Hindlimb muscle (tissue), 1 donor: ENCODE results near the gene AMPD1. TPM values are rescaled to one million over a fixed set of nuclear protein-coding genes. Genes with fewer than 3 reads are reported as not detected.
A peak's percentile ranks its signal among the peaks of the same experiment; 100 is the strongest.

Source experiments
- DNase-seq: peaks from one replicate; pipeline ENCODE4 v3.0.0-alpha.2; 2013
- polyA plus RNA-seq: library from polyadenylated mRNA; unstranded; fragments of 120-200 nt; gene quantifications from one replicate; pipeline ENCODE4 v1.2.1, GENCODE V29; 2013; ENCODE audit not compliant: insufficient read length

AMPD1 gene
- polyA plus RNA-seq = 142 TPM

GRCh38 chr1:114695430-114696058 is at the start of gene AMPD1:
Gene AMPD1, minus strand, starts transcription at chr1:114695546. Its CDS starts 75 bp downstream, at chr1:114695471.
- no peak for DNase-seq

GRCh38 chr1:114741963-114742746 is 46.8 kb upstream of the AMPD1 start:
- no peak for DNase-seq

- no peak for DNase-seq
These were observed 45.0 kb upstream of the AMPD1 start for GRCh38 chr1:114740331-114740730.

- no peak for DNase-seq
These were observed 42.0 kb upstream of the AMPD1 start for GRCh38 chr1:114737314-114737849.

DNA sequence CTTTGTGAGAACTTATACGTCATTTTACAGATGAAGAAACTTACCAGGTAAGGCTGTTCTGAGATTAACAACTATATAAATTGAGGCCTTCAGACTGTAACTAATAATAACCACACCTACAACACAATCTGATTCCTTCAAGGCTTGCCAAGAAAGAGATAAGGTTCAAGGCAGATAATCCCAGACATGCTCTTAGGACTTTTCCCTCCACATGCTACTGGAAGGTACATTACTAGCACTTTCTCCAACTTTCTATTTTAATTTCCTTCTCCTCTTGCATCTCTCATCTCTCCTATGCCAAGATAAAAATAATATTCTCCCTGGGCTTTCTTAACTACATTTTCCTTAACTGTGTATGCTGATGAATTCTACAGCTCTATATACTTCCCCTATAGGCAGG is 40.1 kb upstream of the AMPD1 start:
- DNase-seq = no peak

DNA sequence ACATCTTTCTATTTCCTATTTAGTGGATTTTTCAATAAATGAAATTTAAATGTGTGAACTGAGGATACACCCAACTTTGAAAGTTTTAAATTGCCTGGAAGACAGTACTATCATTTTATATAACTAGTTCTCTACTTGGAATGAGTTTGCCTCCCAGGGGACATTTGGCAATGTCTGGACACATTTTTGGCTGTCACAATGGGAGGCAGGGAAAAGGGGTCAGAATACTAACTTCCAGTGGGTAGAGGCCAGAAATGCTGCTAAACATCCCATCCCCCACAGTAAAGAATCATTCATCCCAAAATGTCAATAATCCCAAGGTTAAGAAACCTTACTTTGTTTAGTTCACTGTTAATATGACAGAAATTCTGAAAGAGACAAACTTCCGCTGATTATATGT is 34.4 kb upstream of the AMPD1 start:
- no peak for DNase-seq

DNA sequence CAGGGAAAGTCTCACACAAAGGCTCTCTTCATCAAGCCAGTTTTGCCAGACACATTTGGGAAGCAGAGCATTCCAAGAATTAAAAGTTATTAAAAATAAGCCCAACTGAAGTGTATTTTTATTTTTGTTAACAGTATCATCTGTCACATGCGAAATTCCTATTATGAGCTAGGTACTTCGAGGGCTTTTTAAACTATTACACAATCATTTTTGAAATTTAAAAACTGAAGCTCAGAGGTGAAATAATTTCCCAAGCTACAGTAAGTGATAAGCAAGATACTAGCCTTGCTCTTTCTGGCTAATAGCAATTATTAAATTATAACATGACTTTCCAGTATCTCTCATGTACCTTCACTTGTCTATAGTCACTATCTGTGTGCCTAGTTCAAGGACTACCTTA is 33.2 kb upstream of the AMPD1 start:
- DNase-seq = no peak

GRCh38 chr1:114725230-114725629 is 29.9 kb upstream of the AMPD1 start:
- DNase-seq = no peak

DNA sequence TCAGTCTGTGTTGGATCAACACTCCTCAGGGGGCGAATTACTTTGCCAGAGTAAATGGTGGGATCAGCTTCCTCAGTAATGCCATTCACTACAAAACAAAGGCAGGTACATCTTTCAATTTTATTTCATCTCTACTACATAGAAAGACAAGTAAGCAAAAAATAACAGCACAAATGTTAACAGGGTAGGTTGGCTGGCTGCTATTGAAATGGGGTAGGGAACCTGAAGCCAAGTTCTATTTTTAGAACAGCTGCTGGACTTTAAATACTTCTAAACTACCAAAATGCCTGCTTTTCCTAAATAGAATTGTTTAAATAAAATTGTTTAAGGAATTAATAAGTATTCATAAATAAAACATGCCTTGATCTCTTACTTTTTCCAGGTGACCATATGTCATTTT is 28.6 kb upstream of the AMPD1 start:
- no peak for DNase-seq

DNA sequence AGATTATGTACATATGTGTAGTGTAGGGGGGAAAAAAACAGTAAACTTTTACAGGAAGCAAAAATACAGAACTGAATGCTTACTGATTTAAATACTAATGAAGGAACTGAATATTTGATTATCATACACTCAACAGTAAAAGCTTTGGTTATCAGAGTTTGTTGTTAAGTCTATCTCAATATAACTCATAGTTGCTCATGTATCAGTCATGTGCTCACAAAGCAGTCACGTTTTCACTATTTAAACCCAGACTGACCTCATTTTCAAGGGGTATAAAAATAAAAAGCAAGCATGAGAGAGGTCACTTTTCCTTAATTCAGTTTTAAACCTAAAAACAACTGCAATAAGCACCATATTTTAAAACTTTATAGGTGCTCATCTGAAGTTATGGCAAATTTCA is 28.1 kb upstream of the AMPD1 start:
- DNase-seq = no peak

- DNase-seq = no peak
These were observed 25.1 kb upstream of the AMPD1 start for GRCh38 chr1:114720492-114720891.

DNA sequence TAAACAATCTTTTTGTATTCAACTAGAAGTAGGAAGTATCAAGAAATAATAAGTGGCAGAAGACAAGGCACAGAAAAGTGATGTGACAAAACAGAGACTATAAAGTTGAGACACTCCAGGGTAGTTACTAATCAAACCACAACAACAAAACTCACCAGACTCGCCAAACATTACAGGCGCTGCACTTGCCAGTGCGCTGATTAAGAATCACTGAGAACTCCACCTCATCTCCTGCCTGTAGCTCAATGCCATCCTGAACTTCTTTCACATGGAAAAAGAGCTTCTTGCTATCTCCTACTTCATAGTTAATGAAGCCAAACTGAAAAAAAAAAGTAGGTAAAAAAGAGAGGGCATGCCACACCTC is 24.1 kb upstream of the AMPD1 start:
- DNase-seq = no peak

DNA sequence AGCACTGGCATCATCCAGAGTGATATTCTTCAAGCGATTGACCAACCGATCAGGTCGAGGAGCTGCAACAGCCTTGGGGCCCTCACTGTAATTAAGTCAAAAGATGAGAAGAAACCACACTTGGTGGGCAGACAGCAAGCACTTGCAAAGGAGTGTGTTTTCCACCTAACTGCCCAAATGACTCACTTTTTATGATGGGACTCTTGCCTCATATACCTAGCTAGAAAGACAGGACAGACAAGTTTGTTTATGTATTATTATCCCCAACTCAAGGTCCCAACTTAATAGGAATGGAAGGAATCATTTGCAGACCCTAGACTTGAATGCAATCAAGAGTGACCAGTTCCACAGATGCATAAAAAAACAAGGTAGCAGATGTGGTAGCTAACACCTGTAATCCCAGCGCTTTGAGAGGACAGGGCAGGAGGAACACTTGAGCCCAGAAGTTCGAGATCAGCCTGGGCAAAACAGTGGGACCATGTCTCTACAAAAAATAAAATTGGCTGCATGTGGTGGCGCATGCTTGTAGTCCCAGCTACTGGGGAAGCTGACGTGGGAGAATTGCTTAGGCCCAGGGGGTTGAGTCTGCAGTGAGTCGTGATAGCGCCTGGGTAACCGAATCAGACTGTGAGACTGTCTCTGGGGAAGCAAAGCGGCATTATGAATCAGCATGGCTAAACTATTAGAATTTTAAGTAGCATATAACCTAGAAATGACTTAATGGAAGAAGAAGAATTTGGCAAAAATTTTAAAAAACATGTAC is 23.5 kb upstream of the AMPD1 start:
- DNase-seq = no peak

- DNase-seq = peak; percentile 96
These were observed 21.2 kb upstream of the AMPD1 start, which contains the start of gene NRAS for GRCh38 chr1:114716304-114717170. Gene NRAS, minus strand, starts transcription at chr1:114716771. Its CDS starts 611 bp downstream, at chr1:114716160.

GRCh38 chr1:114715952-114716303 is 20.6 kb upstream of the AMPD1 start:
- no peak for DNase-seq

DNA sequence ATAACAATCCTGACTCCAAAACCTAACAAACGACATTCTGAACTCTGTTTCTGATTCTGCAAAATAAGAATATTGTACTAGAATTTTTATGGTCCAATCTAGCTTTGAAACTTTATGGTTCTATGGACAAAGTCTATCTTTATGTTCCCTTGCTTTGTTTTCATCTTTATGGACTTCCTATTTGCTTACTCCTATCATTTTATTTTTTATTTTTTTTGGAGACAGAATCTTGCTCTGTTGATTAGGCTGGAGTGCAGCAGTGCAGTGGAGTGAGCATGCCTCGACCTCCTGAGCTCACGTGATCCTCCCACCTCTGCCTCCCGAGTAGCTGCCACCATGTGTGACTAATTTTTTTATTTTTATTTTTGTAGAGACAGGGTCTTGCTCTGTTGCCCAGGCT is 17.6 kb upstream of the AMPD1 start:
- DNase-seq = no peak

DNA sequence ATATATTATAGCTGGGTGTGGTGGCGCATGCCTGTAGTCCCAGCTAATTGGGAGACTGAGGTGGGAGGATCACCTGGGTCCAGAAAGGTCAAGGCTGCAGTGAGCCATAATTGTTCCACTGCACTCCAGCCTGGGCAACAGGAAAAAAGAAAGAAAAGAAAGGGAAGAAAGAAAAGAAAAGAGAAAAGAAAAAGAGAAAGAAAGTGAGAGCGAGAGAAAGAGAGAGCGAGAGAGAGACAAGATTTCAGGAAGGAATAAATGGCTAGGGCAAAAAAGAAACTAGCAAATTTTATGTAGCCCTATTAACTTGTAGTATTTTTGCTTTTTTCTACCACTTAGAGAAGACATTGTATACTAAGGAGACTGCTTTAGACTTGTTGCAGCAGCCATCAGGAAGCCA is 15.0 kb upstream of the AMPD1 start:
- no peak for DNase-seq

DNA sequence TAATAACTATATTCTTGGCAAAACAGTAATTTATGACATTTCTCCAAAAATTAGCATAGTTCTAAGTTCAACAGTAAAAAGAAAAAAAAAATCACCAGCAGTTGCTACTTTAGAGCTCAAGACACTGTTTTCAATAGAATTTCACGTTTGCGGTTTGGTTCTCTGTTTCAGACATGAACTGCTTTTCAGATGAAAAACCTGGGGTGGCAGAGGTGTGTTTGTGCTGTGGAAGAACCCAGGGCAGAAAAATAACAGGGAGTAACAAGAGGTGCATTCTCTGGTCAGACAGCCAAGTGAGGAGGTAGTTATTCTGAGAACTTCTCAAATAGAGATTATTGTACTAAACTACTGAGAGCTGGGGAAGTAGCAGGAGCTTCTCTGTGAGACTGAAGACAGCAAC is 12.3 kb upstream of the AMPD1 start:
- DNase-seq = no peak

GRCh38 chr1:114703242-114703641 is 7.9 kb upstream of the AMPD1 start:
- no peak for DNase-seq

GRCh38 chr1:114702737-114703136 is 7.4 kb upstream of the AMPD1 start:
- DNase-seq = no peak

DNA sequence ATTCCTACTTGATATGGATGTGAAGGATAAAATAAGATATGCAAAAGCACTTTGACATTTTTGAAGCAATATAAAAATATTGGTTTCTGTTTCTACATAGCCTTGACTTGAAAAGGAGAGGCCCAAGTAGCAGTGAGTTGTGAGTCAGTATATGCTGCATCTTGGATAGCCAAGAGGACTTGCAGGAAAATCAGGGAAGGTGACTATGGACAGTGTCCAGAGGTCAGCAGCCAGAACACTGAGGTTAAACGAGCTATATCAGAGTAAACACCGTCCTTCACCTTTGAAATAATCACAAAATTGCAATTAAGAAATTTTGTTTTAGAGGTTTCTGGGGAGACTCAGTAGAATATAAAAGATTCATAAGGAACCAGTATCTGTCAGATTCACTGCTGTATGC is 6.6 kb upstream of the AMPD1 start:
- DNase-seq = no peak

DNA sequence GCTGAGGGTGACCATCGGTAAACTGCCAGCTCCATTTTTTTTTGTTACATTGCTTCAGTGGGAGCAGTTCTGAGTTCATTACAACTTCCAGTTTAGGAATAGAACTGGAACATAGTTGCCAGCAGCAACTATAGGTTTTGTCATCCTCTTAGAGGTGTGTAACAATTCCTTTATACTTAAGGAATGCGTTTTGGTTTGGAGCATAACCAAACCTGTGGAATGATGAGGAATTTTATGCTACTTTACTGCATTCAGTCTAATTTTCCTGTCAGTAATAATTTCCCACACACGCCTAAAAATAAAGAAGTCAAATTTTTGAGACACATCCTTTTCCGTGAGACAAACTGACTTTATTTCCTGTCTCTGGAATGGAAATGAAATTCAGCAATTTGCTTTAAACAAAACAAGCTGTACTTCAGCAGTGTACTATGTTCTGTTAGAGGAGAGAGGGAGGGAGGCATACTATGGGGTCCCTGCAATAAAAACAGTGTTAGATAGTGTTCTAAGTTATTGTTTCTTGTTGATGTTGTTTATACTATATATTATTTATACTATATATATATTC is 4.8 kb upstream of the AMPD1 start:
- DNase-seq = no peak
